NAMALWA (cell line): Measurements from ENCODE around the gene RAP1GAP2.
"Not testable (repeated sequence)": the region's sequence is repeated elsewhere in the genome, so short reads cannot be mapped to it uniquely, and the experiment has no call there.

Source experiments
- DNase-seq: peaks from one replicate; pipeline ENCODE4 v3.0.0-alpha.2; 2015; ENCODE audit warnings: low spot score

Gene RAP1GAP2

GRCh38 chr17:2885733-2886132 is 89.5 kb downstream of the RAP1GAP2 start:
- DNase-seq: no peak

- DNase-seq: no peak
These were observed 92.1 kb downstream of the RAP1GAP2 start for GRCh38 chr17:2888326-2888725.

DNA sequence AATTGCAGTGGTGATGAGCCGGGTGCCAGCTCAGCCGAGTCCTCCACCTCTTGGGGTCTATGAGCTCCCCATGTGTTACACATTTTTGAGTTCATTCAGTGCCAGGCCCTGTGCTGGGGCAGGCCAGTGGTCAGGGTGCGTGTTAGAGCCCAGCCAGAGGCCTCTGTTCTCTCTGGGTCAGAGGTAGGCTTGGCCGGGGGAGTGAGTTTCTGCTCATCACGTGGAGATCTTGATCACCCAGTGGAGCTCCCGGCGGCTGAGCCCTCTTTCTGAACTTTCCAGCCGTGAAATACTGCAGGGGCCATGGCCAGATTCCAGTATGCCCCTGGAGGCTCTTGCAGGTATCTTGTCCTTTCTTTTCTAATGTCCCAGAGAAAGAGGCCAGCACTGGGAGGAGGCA is 93.0 kb downstream of the RAP1GAP2 start:
- no peak for DNase-seq

DNA sequence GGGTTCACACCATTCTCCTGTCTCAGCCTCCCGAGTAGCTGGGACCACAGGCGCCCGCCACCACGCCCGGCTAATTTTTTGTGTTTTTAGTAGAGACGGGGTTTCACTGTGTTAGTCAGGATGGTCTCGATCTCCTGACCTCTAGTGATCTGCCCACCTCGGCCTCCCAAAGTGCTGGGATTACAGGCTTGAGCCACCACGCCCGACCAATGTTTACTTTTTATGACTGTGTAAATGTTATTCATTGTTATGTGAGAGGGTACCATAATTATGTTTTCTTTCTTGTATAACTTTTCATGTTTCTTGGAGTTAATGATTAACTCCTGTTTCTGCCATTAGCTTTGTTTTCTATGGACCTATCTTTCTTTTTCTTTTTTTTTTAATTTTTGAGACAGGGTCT is 94.5 kb downstream of the RAP1GAP2 start:
- not testable (repeated sequence) for DNase-seq

GRCh38 chr17:2892305-2892971 is 96.2 kb downstream of the RAP1GAP2 start:
- no peak for DNase-seq

DNA sequence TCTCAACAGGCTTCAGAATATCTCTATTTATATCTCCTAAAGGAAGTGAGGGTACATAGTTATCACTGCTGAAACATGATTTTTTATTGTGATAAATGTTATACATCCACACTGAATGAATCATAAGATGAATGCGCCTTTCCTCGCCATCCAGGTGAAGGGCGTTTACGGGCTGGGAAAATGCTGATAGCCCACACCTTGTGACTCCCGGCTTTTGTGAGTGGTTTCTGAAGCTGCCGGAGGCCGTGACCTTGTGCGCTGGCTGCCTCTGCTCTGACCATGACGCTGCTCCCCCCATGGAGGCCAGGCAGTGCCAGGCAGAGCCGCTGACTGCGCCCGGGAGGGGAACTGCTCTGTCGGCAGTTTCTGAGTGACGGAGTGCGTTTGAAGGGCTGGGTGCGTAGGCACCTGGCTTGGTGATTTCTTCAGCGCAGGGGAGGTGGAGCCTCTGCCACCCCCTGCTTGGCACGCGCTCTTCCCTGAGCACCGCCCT is 97.2 kb downstream of the RAP1GAP2 start:
- no peak for DNase-seq

DNA sequence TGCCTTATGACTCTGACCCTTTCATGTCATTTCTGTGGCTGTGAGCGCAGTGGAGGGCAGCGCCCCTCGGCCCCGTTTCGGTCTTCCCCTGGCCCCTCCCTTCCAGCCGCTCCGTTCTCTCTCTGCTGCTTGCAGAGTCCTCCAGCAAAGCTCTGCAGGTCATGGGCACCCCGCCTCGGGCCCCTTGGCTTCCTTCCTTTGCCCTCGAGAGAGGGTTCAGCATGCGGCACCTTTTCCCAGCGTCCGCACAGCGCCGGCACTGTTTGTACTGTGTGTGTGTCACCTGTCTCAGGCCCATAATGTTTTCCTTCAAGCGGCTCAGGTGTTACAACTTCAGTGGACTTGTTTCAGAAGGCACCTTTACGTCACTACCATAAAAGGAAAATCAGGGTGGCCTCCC is 98.5 kb downstream of the RAP1GAP2 start:
- no peak for DNase-seq

- DNase-seq: no peak
These were observed 101.4 kb downstream of the RAP1GAP2 start for GRCh38 chr17:2897605-2898004.

- DNase-seq: no peak
These were observed 102.2 kb downstream of the RAP1GAP2 start for GRCh38 chr17:2898255-2898926.

DNA sequence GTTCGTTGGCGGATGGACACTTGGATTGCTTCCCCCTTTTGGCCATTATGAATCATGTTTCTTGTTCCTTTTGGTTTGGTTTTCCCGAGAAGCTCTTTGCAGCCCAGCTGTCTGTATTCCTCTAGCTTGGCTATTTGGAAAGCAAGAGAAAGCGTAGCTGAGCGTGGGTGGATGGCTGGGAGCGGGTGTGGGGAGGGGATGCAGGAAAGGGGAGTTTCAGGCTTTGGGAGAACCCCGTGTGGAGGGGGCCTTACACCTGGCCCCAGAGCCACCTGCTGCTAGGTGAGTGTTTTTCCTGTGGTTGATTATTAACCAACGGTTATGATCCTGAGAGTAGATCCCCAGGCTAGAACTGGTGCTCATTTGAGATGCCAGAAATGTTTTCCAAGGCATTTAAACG is 103.7 kb downstream of the RAP1GAP2 start:
- DNase-seq: no peak

- DNase-seq: no peak
These were observed 104.6 kb downstream of the RAP1GAP2 start for GRCh38 chr17:2900842-2901241.

DNA sequence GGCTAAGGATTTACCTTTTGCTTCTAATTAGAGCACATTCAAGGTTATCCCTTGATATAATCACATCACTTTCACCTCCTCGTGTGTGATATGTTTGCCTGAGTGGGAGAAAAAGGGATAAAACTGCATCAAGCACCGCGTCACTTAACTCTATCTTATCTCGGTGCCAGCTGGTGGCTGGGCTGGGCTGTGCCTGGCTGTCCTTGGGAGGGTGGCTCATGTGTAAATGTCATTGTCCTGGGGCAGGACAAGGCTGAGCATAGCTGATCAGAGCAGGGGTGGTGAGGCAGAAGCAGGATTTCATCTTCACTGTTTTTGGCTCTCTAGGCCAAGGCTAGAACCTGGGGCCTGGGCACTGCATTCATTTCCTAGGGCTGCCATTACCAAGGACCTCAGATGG is 105.3 kb downstream of the RAP1GAP2 start:
- no peak for DNase-seq

DNA sequence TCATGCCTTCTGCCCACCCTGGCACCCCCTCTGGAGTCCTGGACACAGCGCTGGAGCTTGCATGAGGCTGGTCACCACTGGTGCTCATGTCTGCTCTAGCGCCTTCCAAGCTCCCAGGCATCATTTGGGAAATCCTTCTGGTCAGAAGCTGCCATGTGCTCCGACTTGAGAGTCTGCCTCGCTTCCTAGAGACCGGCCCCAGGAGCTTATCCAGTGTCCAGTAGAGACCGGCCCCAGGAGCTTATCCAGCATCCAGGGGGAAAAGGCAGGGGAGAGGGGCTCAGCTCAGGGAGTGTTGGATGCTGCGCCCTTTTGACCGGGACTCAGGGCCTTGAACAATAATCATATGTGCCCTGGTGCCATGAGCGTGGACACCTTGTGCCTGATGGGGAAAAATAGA is 106.3 kb downstream of the RAP1GAP2 start:
- DNase-seq: no peak

DNA sequence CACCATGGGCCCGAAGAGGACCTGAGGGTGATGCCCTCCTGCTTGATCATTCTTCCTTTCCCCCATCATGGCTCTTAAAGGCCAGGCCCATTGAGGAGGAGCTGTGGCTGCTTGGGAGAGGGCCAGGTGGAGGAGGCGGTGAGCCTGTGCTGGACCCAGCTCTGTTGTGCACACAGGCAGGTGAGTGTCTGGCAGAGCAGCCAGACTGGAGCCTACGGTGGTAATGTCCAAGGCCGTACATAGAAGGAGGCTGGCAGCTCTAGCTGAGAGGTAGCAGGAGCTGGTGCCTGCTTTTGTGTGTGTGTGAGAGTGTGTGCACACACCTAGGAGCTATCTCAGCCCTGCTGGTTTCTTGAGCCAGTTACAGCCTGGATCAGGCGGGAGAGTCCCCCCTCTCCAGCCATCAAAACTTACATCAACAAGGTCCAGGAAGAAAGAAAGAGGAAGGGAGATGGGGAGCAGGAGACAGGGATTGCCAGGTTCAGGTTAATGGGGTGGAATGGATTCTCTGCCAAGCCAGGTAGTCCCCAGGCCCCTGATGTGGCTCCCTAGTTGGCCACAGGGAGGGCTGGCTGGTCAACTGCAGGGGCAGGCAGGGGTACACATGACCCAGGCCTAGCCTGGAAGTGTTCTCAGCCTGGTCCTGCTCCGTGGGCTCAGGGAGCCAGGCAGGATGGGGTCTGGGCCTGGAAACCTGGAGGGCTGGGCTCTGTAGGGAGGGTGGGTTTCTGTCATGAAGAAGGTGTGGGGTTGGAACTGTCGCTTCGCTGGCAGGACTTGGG is 107.1 kb downstream of the RAP1GAP2 start:
- no peak for DNase-seq

DNA sequence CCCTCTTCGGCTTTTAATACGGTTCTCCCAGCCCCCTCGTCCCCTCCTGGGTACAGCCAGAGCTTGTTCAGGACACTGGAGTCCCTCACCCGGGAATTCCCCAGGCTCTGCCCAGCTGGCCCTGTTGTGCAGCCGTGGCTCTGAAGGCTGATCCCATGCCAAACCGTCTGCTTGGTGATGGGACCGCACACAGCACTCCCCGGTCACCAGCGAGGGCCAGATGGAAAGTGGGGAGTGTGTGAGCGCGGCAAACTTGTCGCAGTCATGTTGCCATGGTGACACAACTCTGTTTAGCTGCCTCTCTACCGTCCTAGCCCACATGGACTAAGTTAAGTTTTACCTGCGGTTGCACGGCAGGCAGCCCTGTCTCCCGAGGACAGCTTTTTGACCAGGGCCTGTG is 107.9 kb downstream of the RAP1GAP2 start:
- DNase-seq: no peak

DNA sequence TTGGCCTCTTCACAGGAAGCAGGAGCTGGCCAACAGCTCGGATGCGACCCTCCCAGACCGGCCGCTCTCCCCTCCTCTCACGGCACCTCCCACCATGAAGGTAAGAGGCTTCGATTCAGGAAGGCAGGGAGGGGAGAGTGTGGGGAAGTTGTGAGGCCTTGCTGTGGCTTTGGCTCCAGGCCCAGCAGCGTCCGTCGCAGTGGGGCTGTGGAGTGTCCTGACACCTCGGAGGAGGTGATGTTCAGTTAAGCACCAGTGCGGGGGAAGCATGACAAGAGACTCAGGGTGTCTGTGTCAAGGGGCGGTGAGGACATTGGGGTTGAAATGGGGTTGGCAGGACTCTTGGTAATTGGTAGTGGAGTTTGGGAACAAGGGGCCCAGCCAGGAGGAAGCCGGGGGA is 109.0 kb downstream of the RAP1GAP2 start:
- DNase-seq: no peak

DNA sequence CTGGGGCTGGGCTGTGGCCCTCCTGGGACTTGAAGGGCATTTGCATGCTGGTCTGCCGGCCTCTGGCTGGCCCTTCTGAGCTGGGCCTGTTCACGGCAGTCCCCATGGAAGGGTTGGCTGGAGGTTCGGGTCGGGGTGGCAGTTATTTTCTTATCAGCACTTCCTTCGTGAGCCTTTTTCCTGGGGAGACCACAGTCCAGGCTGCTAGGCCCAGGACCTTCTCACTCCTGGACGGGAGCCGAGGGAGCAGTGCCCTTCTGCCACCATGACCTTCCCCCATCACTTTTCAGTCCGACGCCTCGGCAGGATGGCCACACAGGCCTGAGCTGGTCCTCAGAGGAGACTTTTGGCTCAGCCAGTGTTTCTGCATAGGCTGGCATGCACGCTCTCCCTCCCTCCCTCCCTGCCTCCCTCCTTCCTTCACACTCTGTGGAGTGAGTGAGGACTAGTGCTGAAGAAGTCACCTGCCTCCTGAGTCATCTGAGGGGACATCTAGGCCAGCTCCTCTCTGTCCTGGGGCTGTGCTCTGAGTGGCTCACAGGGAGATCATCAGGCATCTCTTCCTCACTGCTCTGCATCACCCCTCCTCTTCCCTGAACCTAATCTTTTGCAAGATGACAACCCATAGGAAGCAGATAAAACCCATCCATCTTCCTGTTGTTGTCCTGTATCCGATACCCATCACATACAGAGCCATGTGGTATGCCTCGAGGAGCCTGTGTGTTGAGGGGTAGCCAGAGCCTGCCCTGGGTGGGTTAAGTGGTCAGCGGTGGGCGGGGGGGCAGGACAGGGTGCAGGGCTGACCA is 109.7 kb downstream of the RAP1GAP2 start:
- no peak for DNase-seq

DNA sequence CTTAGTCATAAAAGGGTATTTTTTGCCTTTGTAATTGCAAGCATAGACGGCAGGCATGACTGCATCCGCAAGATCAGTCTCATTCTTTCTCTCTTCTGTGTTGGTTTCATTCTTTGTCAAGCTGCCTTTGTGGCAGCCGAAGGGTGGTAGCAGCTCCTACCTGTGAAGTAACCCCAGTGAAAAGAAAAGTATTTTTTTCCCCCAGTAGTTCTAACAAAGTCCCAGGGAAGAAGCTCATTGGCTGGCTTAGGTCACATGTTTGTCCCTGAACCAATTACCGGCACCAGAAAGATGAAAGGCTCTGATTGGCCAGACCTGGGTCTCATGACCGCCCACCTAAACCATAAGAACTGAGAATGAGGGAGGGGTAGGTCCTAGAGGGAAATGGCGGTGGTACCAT is 110.7 kb downstream of the RAP1GAP2 start:
- peak; percentile 25 for DNase-seq

DNA sequence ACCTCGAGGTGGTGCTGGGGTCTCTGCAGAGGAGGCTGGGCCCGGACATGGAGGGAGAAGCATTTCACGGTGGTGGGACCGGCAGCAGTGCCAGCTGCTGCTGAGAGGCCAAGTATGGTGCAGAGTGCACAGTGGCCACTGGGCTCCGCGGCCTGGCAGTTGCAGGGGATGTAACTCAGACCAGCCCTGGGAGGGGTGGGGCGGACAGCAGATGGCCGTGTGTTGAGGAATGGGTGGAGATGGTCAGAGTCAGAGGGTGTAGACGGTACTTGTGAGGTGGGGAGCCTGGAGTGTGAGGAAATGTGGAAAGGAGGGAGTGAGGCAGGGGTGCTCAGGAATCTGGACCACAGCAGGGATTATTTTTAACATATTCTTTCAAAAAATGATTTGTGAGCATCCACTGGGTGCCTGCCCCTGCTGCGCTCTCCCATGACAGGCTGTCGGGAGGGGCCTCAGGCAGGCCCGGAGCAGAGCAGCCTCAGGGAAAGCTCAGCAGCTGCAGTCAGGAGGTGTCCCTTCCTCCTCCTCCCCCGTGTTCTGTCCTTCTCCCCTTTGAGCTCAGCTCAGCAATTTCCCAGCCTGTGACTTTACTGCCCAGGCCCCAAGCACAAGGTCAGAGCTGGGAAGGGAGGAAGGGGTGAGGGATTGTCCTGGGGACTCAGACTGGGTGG is 113.1 kb downstream of the RAP1GAP2 start:
- no peak for DNase-seq

DNA sequence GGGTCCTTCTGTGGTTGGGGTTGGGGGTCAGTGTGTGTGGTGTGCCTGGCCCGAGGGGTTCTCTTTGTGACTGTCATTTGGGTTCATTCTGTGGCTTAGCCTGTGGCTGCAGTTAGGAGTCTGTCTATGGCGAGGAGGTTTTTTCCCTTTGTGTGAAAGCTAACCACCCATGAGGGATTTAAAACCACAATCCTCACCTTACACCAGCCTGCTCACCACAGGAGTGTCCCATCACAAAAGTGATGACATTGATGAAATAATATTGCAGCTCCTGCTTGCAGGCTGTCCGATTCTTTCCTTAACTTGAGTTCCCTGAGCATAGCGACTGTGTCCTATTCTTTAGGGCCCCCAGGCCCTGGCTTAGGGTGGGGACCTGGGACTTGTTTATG is 113.6 kb downstream of the RAP1GAP2 start:
- no peak for DNase-seq

GRCh38 chr17:2911035-2911754 is 115.0 kb downstream of the RAP1GAP2 start:
- no peak for DNase-seq
